Activated CD8-positive, alpha-beta memory T cell treated with anti-CD3 and anti-CD28 coated beads, Interleukin-2, amount 10 ng/mL, durations not matched to agents 7 days and 5 days (primary cell): Measurements from ENCODE around the gene KYAT1. TPM values are rescaled to one million over a fixed set of nuclear protein-coding genes. Genes with fewer than 3 reads are reported as not detected.
A peak's percentile ranks its signal among the peaks of the same experiment; 100 is the strongest.

Experiments
- ATAC-seq: fragments of 150-1000 bp; cut with Tn5 transposase; one replicate; pipeline ENCODE4 v1.10.0; 2021; ENCODE audit warnings: moderate library complexity
- CTCF ChIA-PET: fragments of 350-600 bp; sonication (Branson Sonifier 250); formaldehyde crosslinking; loops from one replicate; lab custom pipeline; 2021; ENCODE audit warnings: antibody characterized with exemption; lab: Charles Lee
- DNase-seq: peaks from one replicate; pipeline ENCODE4 v3.0.0-alpha.2; 2020
- H3K27ac Mint-ChIP-seq: one replicate; pipeline ENCODE4 v1.8.0; 2021; ENCODE audit warnings: mild to moderate bottlenecking, mixed read lengths
- H3K27me3 Mint-ChIP-seq: one replicate; pipeline ENCODE4 v1.8.0; 2021; ENCODE audit warnings: mixed read lengths
- H3K36me3 Mint-ChIP-seq: one replicate; pipeline ENCODE4 v1.8.0; 2021; ENCODE audit warnings: mild to moderate bottlenecking, mixed read lengths
- H3K4me1 Mint-ChIP-seq: one replicate; pipeline ENCODE4 v1.8.0; 2021; ENCODE audit warnings: mixed read lengths
- H3K4me3 Mint-ChIP-seq: one replicate; pipeline ENCODE4 v1.8.0; 2021; ENCODE audit warnings: mild to moderate bottlenecking, moderate library complexity, mixed read lengths
- H3K9me3 Mint-ChIP-seq: one replicate; pipeline ENCODE4 v1.8.0; 2022; ENCODE audit warnings: low read depth, mixed read lengths
- total RNA-seq, 2 experiments: library from RNA; stranded (reverse); gene quantifications; one replicate each; pipeline ENCODE4 v1.2.3, GENCODE V29; 2021

Gene KYAT1
- total RNA-seq, 2 experiments from 2014 or later = 12.7 to 20.6 TPM

GRCh38 chr9:128840524-128840923 is 41.2 kb downstream of the KYAT1 start:
- Mint-ChIP-seq H3K36me3 (peaks cover 1% of the 10 kb centered on the region), H3K27ac (no peak overlapping the region), H3K4me3 (no peak overlapping the region), H3K9me3 (no peaks in the 10 kb centered on the region), H3K27me3 (no peaks in the 10 kb centered on the region), H3K4me1 (no peaks in the 10 kb centered on the region)
- ATAC-seq = no peak
- no peak for DNase-seq
- CTCF ChIA-PET = no interaction called here

GRCh38 chr9:128838338-128838737 is 43.4 kb downstream of the KYAT1 start:
- Mint-ChIP-seq H3K4me1 (no peaks in the 10 kb centered on the region), H3K27me3 (no peaks in the 10 kb centered on the region), H3K36me3 (peaks cover 5% of the 10 kb centered on the region), H3K4me3 (no peak overlapping the region), H3K27ac (no peak overlapping the region), H3K9me3 (no peaks in the 10 kb centered on the region)
- CTCF ChIA-PET = interaction anchor here (1.4 kb wide), 1 partner anchor 14 kb away, joined by 3 read pairs; no protein-coding TSS in a partner anchor
- DNase-seq = no peak
- ATAC-seq = no peak

GRCh38 chr9:128836509-128837145 is 45.1 kb downstream of the KYAT1 start:
- H3K27ac Mint-ChIP-seq = no peak overlapping the region
- CTCF ChIA-PET = no interaction called here
- H3K9me3 Mint-ChIP-seq = no peaks in the 10 kb centered on the region
- no peaks in the 10 kb centered on the region for H3K27me3 Mint-ChIP-seq
- no peaks in the 10 kb centered on the region for H3K4me1 Mint-ChIP-seq
- peaks cover 6% of the 10 kb centered on the region for H3K36me3 Mint-ChIP-seq
- ATAC-seq (no peak), DNase-seq (no peak)
- no peak overlapping the region for H3K4me3 Mint-ChIP-seq

- H3K4me1 Mint-ChIP-seq = no peaks in the 10 kb centered on the region
- H3K36me3 Mint-ChIP-seq = peaks cover 6% of the 10 kb centered on the region
- ATAC-seq (no peak), DNase-seq (no peak)
- no peak overlapping the region for H3K4me3 Mint-ChIP-seq
- no peaks in the 10 kb centered on the region for H3K9me3 Mint-ChIP-seq
- no peaks in the 10 kb centered on the region for H3K27me3 Mint-ChIP-seq
- CTCF ChIA-PET = interaction anchor here (0.7 kb wide), 1 partner anchor 17 kb away, joined by 3 read pairs; the partner anchor contains the start of gene ENDOG
- H3K27ac Mint-ChIP-seq = no peak overlapping the region
Measured at GRCh38 chr9:128835246-128836210, 46.2 kb downstream of the KYAT1 start.

GRCh38 chr9:128833696-128834095 is 48.1 kb downstream of the KYAT1 start:
- no peak for DNase-seq
- Mint-ChIP-seq H3K27me3 (no peaks in the 10 kb centered on the region), H3K9me3 (no peaks in the 10 kb centered on the region), H3K36me3 (peaks cover 10% of the 10 kb centered on the region), H3K4me1 (peaks cover 12% of the 10 kb centered on the region), H3K4me3 (no peak overlapping the region), H3K27ac (no peak overlapping the region)
- CTCF ChIA-PET = interaction anchor here (1.8 kb wide), 1 partner anchor 16 kb away, joined by 5 read pairs; the partner anchor contains the start of gene ENDOG
- no peak for ATAC-seq

- Mint-ChIP-seq H3K4me3 (peak within 1 kb of the TSS; percentile 97), H3K4me1 (peaks cover 23% of the 10 kb centered on the region), H3K36me3 (peaks cover 22% of the 10 kb centered on the region), H3K27me3 (no peaks in the 10 kb centered on the region), H3K9me3 (no peaks in the 10 kb centered on the region), H3K27ac (peak within 1 kb of the TSS; percentile 90)
- peak; percentile 96 for DNase-seq
- peak; percentile 98 for ATAC-seq
- CTCF ChIA-PET = interaction anchor here (0.6 to 2.8 kb wide), 7 partner anchors 10 to 98 kb away, joined by 3 to 31 read pairs (median 3); partner anchors contain the start of gene ENDOG
Measured at GRCh38 chr9:128829477-128830251, 52.1 kb downstream of the KYAT1 start, which contains the start of gene SPOUT1. TSS of gene SPOUT1 (minus strand) at chr9:128829794. CDS start at chr9:128829780, 14 bp downstream.

GRCh38 chr9:128828719-128829452 is 52.9 kb downstream of the KYAT1 start:
- ATAC-seq = no peak
- Mint-ChIP-seq H3K9me3 (no peaks in the 10 kb centered on the region), H3K36me3 (peaks cover 19% of the 10 kb centered on the region), H3K27me3 (no peaks in the 10 kb centered on the region), H3K27ac (peak overlapping the region; percentile 90), H3K4me1 (peaks cover 23% of the 10 kb centered on the region), H3K4me3 (peak overlapping the region; percentile 97)
- CTCF ChIA-PET = interaction anchor here (0.6 to 2.8 kb wide), 5 partner anchors 10 to 99 kb away, joined by 3 to 31 read pairs (median 9); partner anchors contain the start of gene ENDOG
- DNase-seq = no peak

- peaks cover 23% of the 10 kb centered on the region for H3K4me1 Mint-ChIP-seq
- no peaks in the 10 kb centered on the region for H3K9me3 Mint-ChIP-seq
- peaks cover 19% of the 10 kb centered on the region for H3K36me3 Mint-ChIP-seq
- H3K27me3 Mint-ChIP-seq = no peaks in the 10 kb centered on the region
- ATAC-seq (no peak), DNase-seq (no peak)
- CTCF ChIA-PET = interaction anchor here (2.5 kb wide), 1 partner anchor 9 kb away, joined by 22 read pairs; the partner anchor contains the start of gene ENDOG
- H3K27ac Mint-ChIP-seq = peak overlapping the region; percentile 90
- peak overlapping the region; percentile 97 for H3K4me3 Mint-ChIP-seq
Measured at GRCh38 chr9:128828267-128828666, 53.5 kb downstream of the KYAT1 start.

GRCh38 chr9:128825923-128826700 is 55.6 kb downstream of the KYAT1 start:
- no peaks in the 10 kb centered on the region for H3K9me3 Mint-ChIP-seq
- no peak overlapping the region for H3K27ac Mint-ChIP-seq
- no peak overlapping the region for H3K4me3 Mint-ChIP-seq
- H3K27me3 Mint-ChIP-seq = no peaks in the 10 kb centered on the region
- DNase-seq = no peak
- no peak for ATAC-seq
- peaks cover 25% of the 10 kb centered on the region for H3K4me1 Mint-ChIP-seq
- H3K36me3 Mint-ChIP-seq = peaks cover 23% of the 10 kb centered on the region
- CTCF ChIA-PET = no interaction called here

GRCh38 chr9:128824911-128825310 is 56.8 kb downstream of the KYAT1 start:
- peak overlapping the region; percentile 25 for H3K27ac Mint-ChIP-seq
- ATAC-seq (no peak), DNase-seq (no peak)
- H3K4me1 Mint-ChIP-seq = peaks cover 25% of the 10 kb centered on the region
- H3K27me3 Mint-ChIP-seq = no peaks in the 10 kb centered on the region
- H3K4me3 Mint-ChIP-seq = no peak overlapping the region
- CTCF ChIA-PET = no interaction called here
- H3K9me3 Mint-ChIP-seq = no peaks in the 10 kb centered on the region
- peaks cover 23% of the 10 kb centered on the region for H3K36me3 Mint-ChIP-seq

- no peaks in the 10 kb centered on the region for H3K9me3 Mint-ChIP-seq
- H3K4me3 Mint-ChIP-seq = no peak overlapping the region
- no peak for DNase-seq
- no peak overlapping the region for H3K27ac Mint-ChIP-seq
- ATAC-seq = no peak
- peaks cover 26% of the 10 kb centered on the region for H3K4me1 Mint-ChIP-seq
- H3K27me3 Mint-ChIP-seq = no peaks in the 10 kb centered on the region
- CTCF ChIA-PET = no interaction called here
- peaks cover 20% of the 10 kb centered on the region for H3K36me3 Mint-ChIP-seq
Measured at GRCh38 chr9:128823903-128824406, 57.8 kb downstream of the KYAT1 start.
